IMR-90 (cell line): ENCODE results near the gene NDRG4.

Experiments
- CEBPB ChIP-seq: IDR thresholded peaks from 2 replicates; pipeline ENCODE4 v1.6.1; 2012; ENCODE audit warnings: low read depth, low read length, improper control_type of control experiment
- CHD1 ChIP-seq: IDR thresholded peaks from 2 replicates; pipeline ENCODE4 v1.6.1; 2012; ENCODE audit warnings: low read depth, low read length, improper control_type of control experiment
- CTCF ChIP-seq: conservative IDR thresholded peaks from 2 replicates; pipeline ENCODE4 v1.5.1; 2012; ENCODE audit warnings: mild to moderate bottlenecking, low read depth, low read length, improper control_type of control experiment
- FOS ChIP-seq: fragments of 150-350 bp; IDR thresholded peaks from 2 replicates; pipeline ENCODE4 v1.6.1; 2016; ENCODE audit warnings: low read depth, low read length
- MXI1 ChIP-seq: IDR thresholded peaks from 2 replicates; pipeline ENCODE4 v1.6.1; 2012; ENCODE audit warnings: low read depth, mild to moderate bottlenecking, low read length, moderate library complexity, borderline replicate concordance
- NFE2L2 ChIP-seq: fragments of 150-350 bp; IDR thresholded peaks from 2 replicates; pipeline ENCODE4 v1.6.1; 2016; ENCODE audit warnings: low read depth, mild to moderate bottlenecking, low read length
- POLR2A ChIP-seq: IDR thresholded peaks from 2 replicates; pipeline ENCODE4 v1.6.1; 2012; ENCODE audit warnings: mild to moderate bottlenecking, low read depth, low read length
- RAD21 ChIP-seq: IDR thresholded peaks from 2 replicates; pipeline ENCODE4 v1.6.1; 2012; ENCODE audit warnings: low read length, improper control_type of control experiment
- SMC3 ChIP-seq: fragments of 150-350 bp; IDR thresholded peaks from 2 replicates; pipeline ENCODE4 v1.6.1; 2016; ENCODE audit warnings: low read depth, mild to moderate bottlenecking, antibody characterized with exemption, low read length, moderate library complexity
- TF ChIP-seq, protein P1 (sequence below): fragments of 150-350 bp; IDR thresholded peaks from 2 replicates; pipeline ENCODE4 v1.6.1; 2017; ENCODE audit warnings: mild to moderate bottlenecking, antibody characterized with exemption, low read length, low read depth
- TF ChIP-seq, protein P2 (sequence below): fragments of 150-350 bp; IDR thresholded peaks from 2 replicates; pipeline ENCODE4 v1.6.1; 2016; ENCODE audit warnings: low read depth, mild to moderate bottlenecking, low read length, moderate library complexity, borderline replicate concordance

GRCh38 chr16:58495521-58496331, 4.2 kb upstream of the NDRG4 start:
- TF ChIP-seq CTCF (no peak), RAD21 (no peak), POLR2A (no peak), CEBPB (no peak), CHD1 (no peak), NFE2L2 (no peak), FOS (no peak), SMC3 (no peak), MXI1 (no peak)
- TF ChIP-seq, protein P1, sequence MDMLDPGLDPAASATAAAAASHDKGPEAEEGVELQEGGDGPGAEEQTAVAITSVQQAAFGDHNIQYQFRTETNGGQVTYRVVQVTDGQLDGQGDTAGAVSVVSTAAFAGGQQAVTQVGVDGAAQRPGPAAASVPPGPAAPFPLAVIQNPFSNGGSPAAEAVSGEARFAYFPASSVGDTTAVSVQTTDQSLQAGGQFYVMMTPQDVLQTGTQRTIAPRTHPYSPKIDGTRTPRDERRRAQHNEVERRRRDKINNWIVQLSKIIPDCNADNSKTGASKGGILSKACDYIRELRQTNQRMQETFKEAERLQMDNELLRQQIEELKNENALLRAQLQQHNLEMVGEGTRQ: no peak
- TF ChIP-seq, protein P2, sequence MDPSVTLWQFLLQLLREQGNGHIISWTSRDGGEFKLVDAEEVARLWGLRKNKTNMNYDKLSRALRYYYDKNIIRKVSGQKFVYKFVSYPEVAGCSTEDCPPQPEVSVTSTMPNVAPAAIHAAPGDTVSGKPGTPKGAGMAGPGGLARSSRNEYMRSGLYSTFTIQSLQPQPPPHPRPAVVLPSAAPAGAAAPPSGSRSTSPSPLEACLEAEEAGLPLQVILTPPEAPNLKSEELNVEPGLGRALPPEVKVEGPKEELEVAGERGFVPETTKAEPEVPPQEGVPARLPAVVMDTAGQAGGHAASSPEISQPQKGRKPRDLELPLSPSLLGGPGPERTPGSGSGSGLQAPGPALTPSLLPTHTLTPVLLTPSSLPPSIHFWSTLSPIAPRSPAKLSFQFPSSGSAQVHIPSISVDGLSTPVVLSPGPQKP: no peak
